Astrocyte (in vitro differentiated cells and primary cell): ENCODE measurements around the gene TMEM115.

Experiments
- CTCF ChIP-seq: IDR thresholded peaks from 2 replicates; pipeline ENCODE4 v1.5.1; 2011; ENCODE audit warnings: low read depth, mild to moderate bottlenecking, inconsistent platforms, low read length, moderate library complexity; ENCODE audit not compliant: insufficient read depth
- EZH2 ChIP-seq: IDR thresholded peaks from 2 replicates; pipeline ENCODE4 v1.6.1; 2012; ENCODE audit warnings: mild to moderate bottlenecking, low read length, inconsistent platforms; ENCODE audit not compliant: insufficient read depth

DNA sequence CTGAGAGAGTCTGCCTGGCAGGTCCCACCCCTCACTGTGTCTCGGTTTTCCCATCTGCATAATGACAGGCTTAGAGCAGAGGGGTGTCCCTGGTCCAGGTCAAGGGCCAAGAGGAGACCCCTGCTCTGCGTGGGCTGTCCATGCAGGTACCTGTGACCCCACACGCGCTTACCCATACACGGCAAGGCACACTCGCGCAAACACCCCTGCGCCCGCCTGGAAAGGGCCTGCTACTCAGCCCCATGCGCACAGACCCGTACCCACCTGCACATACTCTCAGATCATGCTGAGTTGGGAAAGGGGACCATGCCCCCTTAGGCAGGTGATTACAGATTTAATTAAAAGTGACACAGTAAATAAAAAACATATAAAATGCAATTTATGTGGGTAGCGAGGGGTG is 23.4 kb upstream of the TMEM115 start:
- TF ChIP-seq CTCF: no peak
- no peak for TF ChIP-seq EZH2
